K562 (cell line): Measurements from ENCODE around the gene LSS.

Source experiments
- GABPA ChIP-seq: fragments of 200-800 bp; sonication (Bioruptor generic); conservative IDR thresholded peaks from 2 replicates; pipeline ENCODE4 v1.6.1; 2016; ENCODE audit warnings: low read depth, missing genetic modification characterization, missing compliant biosample characterization
- HIVEP1 ChIP-seq: fragments of 250-450 bp; sonication (Bioruptor Pico); IDR thresholded peaks from 2 replicates; pipeline ENCODE4 v1.4.0; 2020; ENCODE audit warnings: mild to moderate bottlenecking
- KHSRP ChIP-seq: fragments of 450-650 bp; IDR thresholded peaks from 2 replicates; pipeline ENCODE4 v1.6.1; 2017
- MYBL2 ChIP-seq, 2 experiments: fragments of 450-650 bp in 1 of 2; sonication (generic) in 1 of 2; formaldehyde crosslinking in 1 of 2; IDR thresholded peaks; 2 replicates each; pipeline versions ENCODE4 v1.6.1 to v1.8.1; 2017 to 2022; ENCODE audit warnings: borderline replicate concordance in 1 of 2, inconsistent platforms in 1 of 2, low read depth in 1 of 2, mild to moderate bottlenecking in 1 of 2, missing genetic modification reagents in 1 of 2, moderate library complexity in 1 of 2
- POLR2AphosphoS5 ChIP-seq: IDR thresholded peaks from 2 replicates; pipeline ENCODE4 v1.6.1; 2011; ENCODE audit warnings: mild to moderate bottlenecking, low read depth, low read length, moderate library complexity; ENCODE audit not compliant: control insufficient read depth, insufficient read depth
- TBP ChIP-seq: optimal IDR thresholded peaks from 2 replicates; pipeline ENCODE3; 2011; ENCODE audit warnings: low read depth, low read length, improper control_type of control experiment
- ZNF311 ChIP-seq: fragments of 250-450 bp; sonication (Bioruptor Pico); IDR thresholded peaks from 2 replicates; pipeline ENCODE4 v1.4.0; 2020; ENCODE audit warnings: mild to moderate bottlenecking, moderate library complexity
- TF ChIP-seq, protein P1 (sequence below), 3 experiments: IDR thresholded peaks in 2 of 3; conservative IDR thresholded peaks in 1 of 3; 2 replicates each; pipeline ENCODE4 v1.5.1; 2011 to 2012; ENCODE audit warnings: low read length in 3 of 3, mild to moderate bottlenecking in 3 of 3, control low read depth in 2 of 3, improper control_type of control experiment in 1 of 3, inconsistent platforms in 1 of 3, low read depth in 1 of 3, mixed read lengths in 1 of 3, moderate library complexity in 1 of 3; ENCODE audit not compliant: insufficient read depth in 2 of 3
- TF ChIP-seq, protein P2 (sequence below): fragments of 450-650 bp; IDR thresholded peaks from 2 replicates; pipeline ENCODE4 v1.6.1; 2018; ENCODE audit warnings: mild to moderate bottlenecking, low read depth; ENCODE audit not compliant: partially characterized antibody

DNA sequence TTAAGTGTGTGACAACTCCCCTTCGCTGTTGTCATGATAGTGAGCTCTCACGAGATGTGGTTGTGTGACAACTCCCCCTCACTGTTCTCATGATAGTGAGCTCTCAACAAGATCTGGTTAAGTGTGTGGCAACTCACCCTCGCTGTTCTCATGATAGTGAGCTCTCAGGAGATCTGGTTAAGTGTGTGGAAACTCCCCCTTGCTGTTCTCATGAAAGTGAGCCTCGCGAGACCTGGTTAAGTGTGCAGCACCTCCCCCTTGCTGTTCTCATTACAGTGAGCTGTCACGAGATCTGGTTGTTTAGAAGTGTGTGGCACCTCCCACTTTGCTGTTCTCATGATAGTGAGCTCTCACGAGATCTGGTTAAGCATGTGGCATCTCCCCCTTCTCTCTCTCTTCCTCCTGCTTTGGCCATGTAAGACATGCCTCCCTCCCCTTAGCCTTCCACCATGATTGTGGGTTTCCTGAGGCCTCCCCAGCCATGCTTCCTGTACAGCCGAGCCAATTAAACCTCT, 25.1 kb upstream of the LSS start:
- TF ChIP-seq KHSRP (no peak), MYBL2 (IDR thresholded peaks at IDR 0.05; ENCODE audit: low read depth) (no peak), MYBL2 (CRISPR knock-in tag; IDR thresholded peaks at IDR 0.05; ENCODE audit: borderline replicate concordance) (no peak), TBP (no peak), HIVEP1 (CRISPR knock-in tag) (no peak), ZNF311 (no peak), GABPA (tag) (no peak), POLR2AphosphoS5 (no peak; the same call in 1 of the 2 replicates)
- TF ChIP-seq, protein P1, sequence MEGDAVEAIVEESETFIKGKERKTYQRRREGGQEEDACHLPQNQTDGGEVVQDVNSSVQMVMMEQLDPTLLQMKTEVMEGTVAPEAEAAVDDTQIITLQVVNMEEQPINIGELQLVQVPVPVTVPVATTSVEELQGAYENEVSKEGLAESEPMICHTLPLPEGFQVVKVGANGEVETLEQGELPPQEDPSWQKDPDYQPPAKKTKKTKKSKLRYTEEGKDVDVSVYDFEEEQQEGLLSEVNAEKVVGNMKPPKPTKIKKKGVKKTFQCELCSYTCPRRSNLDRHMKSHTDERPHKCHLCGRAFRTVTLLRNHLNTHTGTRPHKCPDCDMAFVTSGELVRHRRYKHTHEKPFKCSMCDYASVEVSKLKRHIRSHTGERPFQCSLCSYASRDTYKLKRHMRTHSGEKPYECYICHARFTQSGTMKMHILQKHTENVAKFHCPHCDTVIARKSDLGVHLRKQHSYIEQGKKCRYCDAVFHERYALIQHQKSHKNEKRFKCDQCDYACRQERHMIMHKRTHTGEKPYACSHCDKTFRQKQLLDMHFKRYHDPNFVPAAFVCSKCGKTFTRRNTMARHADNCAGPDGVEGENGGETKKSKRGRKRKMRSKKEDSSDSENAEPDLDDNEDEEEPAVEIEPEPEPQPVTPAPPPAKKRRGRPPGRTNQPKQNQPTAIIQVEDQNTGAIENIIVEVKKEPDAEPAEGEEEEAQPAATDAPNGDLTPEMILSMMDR (IDR thresholded peaks at IDR 0.05 in 2 of 3, conservative IDR thresholded peaks at IDR 0.05 in 1 of 3; ENCODE audit: insufficient read depth in 2 of 3, low read depth in 1 of 3, low read length in 3 of 3), result no peak
- TF ChIP-seq, protein P2, sequence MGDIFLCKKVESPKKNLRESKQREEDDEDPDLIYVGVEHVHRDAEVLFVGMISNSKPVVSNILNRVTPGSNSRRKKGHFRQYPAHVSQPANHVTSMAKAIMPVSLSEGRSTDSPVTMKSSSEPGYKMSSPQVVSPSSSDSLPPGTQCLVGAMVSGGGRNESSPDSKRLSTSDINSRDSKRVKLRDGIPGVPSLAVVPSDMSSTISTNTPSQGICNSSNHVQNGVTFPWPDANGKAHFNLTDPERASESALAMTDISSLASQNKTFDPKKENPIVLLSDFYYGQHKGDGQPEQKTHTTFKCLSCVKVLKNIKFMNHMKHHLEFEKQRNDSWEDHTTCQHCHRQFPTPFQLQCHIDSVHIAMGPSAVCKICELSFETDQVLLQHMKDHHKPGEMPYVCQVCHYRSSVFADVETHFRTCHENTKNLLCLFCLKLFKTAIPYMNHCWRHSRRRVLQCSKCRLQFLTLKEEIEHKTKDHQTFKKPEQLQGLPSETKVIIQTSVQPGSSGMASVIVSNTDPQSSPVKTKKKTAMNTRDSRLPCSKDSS, result no peak
